ENCODE data around the gene CPM.

- no peak for TF ChIP-seq POLR2A (IDR thresholded peaks at IDR 0.05)
- no peak for TF ChIP-seq EP300 (IDR thresholded peaks at IDR 0.05)
Observed at GRCh38 chr12:68901551-68901950, 31.4 kb downstream of the CPM start.
